PC-3 (cell line): ENCODE data around the gene TAB3.

Source experiments
- EZH2 ChIP-seq: fragments of 300-600 bp; sonication (generic); IDR thresholded peaks from one replicate; pipeline ENCODE4 v1.6.1; 2017; ENCODE audit warnings: antibody characterized with exemption, mild to moderate bottlenecking, low read length; ENCODE audit not compliant: unreplicated experiment
- EZH2phosphoT487 ChIP-seq: fragments of 300-600 bp; sonication (generic); IDR thresholded peaks from 2 replicates; pipeline ENCODE4 v1.6.1; 2018; ENCODE audit warnings: mild to moderate bottlenecking, antibody characterized with exemption, low read length, borderline replicate concordance
- TF ChIP-seq, protein P1 (sequence below): fragments of 300-600 bp; sonication (generic); conservative IDR thresholded peaks from 2 replicates; pipeline ENCODE4 v1.5.1; 2017; ENCODE audit warnings: antibody characterized with exemption, low read depth, mild to moderate bottlenecking, low read length

DNA sequence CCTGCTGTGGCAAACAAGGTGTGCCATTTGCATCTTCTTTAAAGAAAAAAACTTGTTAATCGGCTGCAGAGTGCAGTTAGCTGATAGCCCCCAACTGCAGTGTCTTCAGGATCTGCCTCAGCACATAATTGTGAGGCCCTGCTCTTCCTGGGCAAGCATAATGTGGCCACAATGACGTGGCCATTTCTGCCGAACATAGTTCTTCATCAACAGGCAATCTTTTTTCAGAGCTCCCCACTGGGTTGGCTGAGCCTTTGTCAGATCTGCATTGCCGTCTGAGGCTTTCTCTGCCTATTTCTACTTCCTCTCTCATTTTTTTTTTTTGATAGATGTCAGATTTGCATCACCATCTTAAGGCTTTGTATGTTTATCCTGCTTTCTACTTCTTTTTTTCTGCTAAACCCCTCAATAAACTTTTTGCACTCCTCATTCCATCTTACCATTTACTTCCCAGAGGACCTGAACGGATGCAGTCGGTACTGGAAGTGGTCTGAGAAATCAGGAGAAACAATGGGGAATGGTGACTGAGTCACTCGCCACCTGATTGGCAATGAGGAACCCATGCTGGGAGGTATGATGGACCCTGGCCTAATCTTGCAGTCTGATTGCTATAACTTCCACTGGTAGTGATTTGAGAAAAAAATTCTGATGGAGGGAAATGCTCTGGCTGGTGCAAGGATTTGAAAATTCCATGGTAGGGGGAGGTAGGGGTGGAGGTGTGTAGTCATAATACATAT lies 21.2 kb upstream of the TAB3 start:
- TF ChIP-seq, protein P1, sequence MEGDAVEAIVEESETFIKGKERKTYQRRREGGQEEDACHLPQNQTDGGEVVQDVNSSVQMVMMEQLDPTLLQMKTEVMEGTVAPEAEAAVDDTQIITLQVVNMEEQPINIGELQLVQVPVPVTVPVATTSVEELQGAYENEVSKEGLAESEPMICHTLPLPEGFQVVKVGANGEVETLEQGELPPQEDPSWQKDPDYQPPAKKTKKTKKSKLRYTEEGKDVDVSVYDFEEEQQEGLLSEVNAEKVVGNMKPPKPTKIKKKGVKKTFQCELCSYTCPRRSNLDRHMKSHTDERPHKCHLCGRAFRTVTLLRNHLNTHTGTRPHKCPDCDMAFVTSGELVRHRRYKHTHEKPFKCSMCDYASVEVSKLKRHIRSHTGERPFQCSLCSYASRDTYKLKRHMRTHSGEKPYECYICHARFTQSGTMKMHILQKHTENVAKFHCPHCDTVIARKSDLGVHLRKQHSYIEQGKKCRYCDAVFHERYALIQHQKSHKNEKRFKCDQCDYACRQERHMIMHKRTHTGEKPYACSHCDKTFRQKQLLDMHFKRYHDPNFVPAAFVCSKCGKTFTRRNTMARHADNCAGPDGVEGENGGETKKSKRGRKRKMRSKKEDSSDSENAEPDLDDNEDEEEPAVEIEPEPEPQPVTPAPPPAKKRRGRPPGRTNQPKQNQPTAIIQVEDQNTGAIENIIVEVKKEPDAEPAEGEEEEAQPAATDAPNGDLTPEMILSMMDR: no peak
- TF ChIP-seq EZH2: no peak
- no peak for TF ChIP-seq EZH2phosphoT487
